DMS53 (cell line): ENCODE measurements around the gene IGF2BP1.
"Not testable (repeated sequence)": the region's sequence is repeated elsewhere in the genome, so short reads cannot be mapped to it uniquely, and the experiment has no call there.

Experiments
- DNase-seq: peaks from one replicate; lab custom pipeline; 2025; lab: John Stamatoyannopoulos, UW

Gene IGF2BP1

DNA sequence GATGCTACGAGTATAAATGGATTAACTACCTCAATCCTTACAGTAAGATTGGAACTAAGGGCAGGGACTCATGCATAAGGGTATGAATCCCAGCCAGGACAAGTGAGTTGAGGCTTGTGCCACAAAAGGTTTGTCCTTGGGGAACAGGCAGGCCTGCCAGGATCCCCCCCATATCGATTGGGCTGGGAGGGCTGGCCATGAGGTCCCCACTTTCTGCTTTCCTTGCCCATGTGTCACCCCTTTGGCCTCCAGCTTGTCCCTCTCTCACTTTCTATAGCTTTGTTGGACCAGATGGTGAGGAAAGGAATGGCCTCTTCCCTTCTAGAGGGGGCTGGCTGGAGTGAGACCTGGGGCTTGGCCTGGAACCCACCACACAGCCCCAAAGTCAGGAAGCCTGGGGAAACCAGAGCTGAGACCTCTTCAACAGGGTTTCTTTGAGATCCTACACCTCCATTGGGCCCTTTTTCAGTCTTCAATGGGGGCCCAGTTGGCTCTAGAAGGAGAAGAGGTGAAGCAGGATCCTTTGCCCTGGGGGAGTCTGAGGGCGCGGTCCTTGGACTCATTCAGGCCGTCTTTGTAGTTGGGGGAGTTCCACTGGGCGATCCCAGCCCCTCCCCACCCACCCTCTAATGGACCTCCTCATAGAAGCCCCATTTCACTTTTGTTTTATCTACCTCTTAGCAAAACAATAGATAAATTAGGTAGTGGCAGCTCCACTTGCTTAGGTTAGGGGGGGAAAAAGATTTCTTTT lies 57.3 kb downstream of the IGF2BP1 start:
- no peak for DNase-seq

DNA sequence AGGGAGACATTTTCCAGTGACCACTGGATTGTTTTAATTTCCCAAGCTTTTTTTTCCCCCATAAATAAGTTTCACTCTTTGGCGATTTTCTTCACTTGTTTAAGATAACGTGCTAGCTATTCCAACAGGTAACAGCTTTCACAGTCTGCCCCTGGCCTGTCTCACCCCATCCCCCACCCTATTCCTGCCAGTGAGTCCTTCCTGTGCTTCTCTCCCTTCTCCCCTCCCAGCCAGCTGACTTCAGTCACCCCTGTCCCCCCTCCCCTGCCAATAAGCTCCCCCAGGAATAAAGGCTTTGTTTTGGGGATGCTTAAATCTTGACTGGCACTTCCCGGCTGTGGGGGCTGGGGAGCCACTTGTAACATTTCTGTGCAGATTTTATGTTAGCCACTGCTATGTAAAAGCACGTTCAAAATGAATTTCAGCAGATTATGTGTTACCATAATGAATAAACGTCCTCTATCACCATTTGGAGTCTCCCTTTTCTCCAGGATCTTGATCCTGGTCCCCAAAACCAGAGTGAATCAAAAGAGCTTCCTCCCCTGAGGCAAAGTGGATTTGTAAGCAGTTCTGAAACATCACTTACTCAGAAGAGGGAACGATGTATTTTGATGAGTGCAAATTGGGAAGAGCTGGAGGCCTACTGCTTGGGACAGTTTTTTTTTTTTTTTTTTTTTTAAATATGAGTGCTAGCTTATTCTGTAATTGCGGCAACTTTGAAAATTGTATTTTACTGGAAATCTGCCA lies 58.2 kb downstream of the IGF2BP1 start:
- DNase-seq, result no peak

GRCh38 chr17:49061524-49061943 lies 64.3 kb downstream of the IGF2BP1 start:
- DNase-seq, result peak; percentile 19

DNA sequence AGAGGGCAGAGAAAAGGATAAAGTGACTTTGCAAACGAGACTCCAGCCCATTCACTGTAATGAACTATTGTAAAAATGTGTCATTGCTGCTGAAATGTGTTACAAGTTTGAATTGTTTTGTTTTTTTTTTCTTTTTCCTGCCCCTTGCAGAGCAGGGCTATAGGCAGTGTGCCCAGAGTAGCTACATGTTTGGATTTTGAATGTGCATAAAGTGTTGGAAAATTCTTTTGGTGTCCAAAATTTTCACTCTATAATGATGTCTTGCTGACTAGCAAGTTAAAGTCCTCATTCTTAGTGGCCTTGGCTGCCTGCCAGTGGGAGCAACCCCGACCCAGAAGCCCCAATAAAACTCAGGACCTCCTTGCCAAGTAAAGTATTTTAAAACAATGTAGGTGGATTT lies 66.5 kb downstream of the IGF2BP1 start:
- no peak for DNase-seq

GRCh38 chr17:49067163-49067562 lies 70.0 kb downstream of the IGF2BP1 start:
- DNase-seq, result no peak

DNA sequence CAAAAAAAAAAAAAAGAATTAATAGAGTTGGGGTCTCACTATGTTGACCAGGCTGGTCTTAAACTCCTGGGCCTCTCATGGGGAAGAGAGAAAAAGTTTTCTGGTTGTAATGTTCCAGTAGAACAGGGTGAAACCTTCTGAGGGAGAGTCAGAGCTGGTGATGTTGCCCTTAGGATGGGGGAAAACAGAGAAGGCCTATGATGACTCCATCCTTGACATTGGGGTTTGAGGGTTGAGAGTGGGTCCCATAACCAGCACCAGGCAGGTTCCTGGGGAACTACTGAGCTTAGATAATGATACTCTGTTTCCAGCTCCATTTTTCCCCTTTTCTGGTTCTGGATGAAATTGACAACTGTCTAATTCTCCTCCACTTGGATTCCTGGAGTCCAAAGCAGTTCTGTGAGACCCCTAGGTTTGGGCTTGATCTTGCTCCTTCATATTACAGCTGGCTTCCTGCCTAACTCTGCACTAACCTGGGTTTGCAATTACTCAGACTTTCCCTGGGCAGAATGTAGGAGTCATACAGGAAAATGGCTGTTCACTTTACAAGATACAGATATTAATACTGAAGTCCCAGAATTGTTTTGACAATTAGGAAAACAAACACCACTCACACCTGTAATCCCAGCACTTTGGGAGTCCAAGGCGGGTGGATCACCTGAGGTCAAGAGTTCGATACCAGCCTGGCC lies 72.5 kb downstream of the IGF2BP1 start:
- DNase-seq, result no peak

- no peak for DNase-seq
Measured at GRCh38 chr17:49071106-49071505, 73.9 kb downstream of the IGF2BP1 start.

- DNase-seq, result no peak
Measured at GRCh38 chr17:49074851-49075540, 77.8 kb downstream of the IGF2BP1 start.

- no peak for DNase-seq
Measured at GRCh38 chr17:49076573-49077384, 79.6 kb downstream of the IGF2BP1 start.

DNA sequence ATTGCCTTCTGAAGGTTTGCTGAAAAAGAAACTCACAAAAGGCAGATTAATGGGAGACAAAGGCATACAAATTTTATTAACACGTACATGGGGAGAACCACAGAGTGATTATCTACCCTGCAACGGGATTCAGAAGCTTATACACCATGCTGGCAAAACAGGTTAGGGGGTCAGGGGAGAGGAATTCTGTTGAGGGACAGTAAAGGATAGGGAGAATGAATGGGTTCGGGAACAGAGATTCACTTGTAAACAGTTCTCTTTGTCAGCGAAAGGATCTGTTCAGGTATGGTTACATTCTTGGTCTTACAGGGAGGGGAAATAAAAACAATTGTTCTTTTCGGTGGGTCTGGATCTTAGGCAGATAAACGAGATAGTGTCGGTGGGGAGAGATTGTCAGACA lies 81.1 kb downstream of the IGF2BP1 start:
- DNase-seq, result no peak

DNA sequence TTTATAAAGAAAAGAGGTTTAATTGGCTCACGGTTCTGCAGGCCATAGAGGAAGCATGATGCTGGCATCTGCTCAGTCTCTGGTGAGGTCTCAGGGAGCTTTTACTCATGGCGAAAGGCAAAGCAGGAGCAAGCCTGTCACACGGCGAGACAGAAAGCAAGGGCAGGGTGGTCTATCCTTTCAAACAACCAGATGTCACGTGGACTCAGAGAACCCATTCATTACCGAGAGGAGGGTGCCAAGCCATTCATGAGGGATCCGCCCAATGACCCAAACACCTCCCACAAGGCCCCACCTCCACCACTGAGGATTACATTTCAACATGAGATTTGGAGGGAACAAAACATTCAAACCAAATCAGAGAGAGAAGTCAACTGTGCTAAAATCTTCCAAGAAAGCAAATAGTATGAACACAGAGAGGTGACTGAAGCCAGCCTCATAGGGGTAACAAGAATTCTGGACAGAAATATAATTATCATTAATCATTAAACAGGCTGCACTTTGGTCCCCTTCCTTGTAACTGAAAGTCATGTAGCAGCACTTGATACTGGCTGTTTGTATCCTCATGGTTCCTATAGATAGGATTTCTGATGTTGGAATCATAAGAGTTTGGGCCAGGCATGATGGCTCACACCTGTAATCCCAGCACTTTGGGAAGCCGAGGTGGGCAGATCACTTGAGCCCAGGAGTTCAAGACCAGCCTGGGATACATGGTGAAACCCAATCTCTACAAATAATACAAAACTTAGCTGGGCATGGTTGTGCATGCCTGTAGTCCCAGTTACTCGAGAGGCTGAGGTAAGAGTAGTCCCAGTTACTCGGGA lies 82.9 kb downstream of the IGF2BP1 start:
- DNase-seq, result no peak

- no peak for DNase-seq
Measured at GRCh38 chr17:49082231-49082630, 85.0 kb downstream of the IGF2BP1 start.

DNA sequence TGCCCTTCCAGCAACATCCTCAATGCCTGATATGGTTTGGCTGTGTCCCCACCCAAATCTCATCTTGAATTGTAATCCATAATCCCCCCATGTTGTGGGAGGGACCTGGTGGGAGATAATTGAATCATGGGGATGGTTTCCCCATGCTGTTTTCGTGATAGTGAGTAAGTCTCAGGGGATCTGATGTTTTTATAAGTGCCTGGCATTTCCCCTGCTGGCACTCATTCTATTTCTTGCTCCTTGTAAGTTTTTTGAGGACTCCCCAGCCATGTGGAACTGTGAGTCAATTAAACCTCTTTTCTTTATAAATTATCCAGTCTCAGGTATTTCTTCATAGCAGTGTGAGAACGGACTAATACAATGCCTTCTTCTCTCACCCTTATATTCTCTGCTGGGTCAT lies 87.9 kb downstream of the IGF2BP1 start:
- not testable (repeated sequence) for DNase-seq

DNA sequence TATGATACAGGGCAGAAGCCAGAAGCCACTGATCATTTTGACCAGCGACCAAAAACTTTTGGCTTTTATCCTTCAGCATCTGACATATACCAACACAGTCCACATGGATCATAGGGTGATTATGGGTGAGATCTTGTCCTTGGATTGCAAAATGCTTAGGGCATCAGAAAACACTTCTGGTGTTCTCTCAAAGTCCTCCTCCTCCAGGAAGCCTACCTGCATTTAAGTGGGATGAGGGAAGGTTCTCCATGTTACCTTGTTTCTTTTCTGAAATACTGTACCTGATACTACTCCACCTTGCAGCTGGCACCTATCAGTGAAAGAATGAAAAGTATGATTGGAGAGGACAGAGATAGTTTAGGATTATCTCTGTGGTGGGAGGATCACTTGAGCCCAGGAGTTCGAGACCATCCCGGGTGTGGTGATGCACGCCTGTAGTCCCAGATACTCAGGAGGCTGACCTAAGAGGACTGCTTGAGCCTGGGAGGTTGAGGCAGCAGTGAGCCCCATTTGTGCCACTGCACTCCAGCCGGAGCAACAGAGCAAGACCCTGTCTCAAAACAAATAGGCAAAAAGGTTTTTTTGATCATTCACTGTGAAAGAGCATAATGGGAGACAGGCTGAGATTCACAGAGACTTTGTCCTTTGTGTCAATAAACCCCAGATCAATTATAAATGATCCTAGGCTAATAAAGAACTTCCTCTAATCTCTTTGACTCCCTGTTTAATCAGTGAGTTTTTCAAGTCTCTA lies 88.6 kb downstream of the IGF2BP1 start:
- no peak for DNase-seq

DNA sequence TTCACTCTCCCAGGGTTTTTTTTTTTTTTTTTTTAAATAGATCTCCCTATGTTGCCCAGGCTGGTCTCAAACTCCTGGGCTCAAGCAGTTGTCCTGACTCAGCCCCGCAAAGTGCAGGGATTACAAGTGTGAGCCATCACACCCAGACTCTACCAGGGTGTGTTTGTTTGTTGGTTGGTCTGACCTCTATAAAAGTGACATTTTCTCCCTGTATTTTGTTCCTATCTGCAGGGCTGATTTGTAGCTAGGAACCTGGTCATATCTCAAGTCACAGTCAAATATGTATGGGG lies 89.1 kb downstream of the IGF2BP1 start:
- no peak for DNase-seq

- no peak for DNase-seq
Measured at GRCh38 chr17:49086649-49087048, 89.5 kb downstream of the IGF2BP1 start.

DNA sequence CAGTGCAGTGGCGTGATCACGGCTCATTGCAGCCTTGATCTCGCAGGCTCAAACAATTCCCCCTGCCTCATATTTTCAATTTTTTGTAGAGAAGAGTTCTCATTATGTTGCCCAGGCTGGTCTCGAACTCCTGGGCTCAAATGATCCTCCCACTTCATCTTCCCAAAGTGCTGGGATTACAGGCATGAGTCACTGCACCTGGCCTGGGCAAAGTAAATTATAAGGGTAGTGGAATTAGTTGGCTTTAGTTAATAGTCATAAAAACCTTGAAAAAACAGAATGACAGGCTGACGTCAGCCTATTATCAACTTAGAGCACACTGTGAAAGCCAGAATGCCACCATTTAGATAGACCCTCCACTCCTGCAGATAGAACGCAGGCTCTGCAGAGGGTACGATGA lies 91.9 kb downstream of the IGF2BP1 start:
- DNase-seq, result no peak

DNA sequence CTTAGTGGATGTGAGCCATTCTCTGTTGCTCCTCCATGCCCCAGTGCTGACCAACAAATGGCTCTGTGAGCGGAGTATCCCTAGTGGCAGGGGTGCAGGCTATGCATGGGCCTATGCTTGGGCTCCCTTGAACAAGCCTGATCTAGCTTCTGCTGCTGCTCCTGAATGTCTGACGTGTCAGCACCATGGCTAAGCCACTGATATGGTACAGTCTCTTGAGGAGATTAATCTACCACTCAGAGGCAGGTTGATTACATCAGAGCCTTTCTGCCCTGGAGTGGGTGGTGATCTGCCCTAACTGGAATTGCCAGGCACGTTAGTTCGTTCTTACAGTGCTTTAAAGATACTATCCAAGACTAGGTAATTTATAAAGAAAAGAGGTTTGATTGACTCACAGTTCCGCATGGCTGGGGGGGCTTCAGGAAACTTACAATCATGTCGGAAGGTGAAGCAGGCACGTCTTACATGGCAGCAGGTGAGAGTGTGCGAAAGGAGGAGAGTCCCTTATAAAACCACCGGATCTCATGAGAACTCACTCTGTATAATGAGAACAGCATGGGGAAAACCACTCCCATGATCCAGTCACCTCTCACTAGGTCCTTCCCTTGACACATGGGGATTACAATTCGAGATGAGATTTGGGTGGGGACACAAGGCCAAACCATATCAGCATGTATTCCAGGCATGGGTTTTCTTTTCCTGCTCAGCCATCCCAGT lies 93.9 kb downstream of the IGF2BP1 start:
- no peak for DNase-seq

- DNase-seq, result no peak
Measured at GRCh38 chr17:49093131-49093530, 95.9 kb downstream of the IGF2BP1 start.
